HG03565 (cell line): ENCODE results near the gene SLC24A1.
"Not testable (repeated sequence)": the region's sequence is repeated elsewhere in the genome, so short reads cannot be mapped to it uniquely, and the experiment has no call there.

Source experiments
- ATAC-seq: cut with Tn5 transposase; IDR thresholded peaks from one replicate; pipeline ENCODE4 v1.9.1; 2021; ENCODE audit warnings: mild to moderate bottlenecking, moderate library complexity; ENCODE audit not compliant: unreplicated experiment

The SLC24A1 gene

GRCh38 chr15:65621638-65622037 is at the start of gene SLC24A1:
TSS of gene SLC24A1 (plus strand) at chr15:65621938. CDS start at chr15:65624081, 2,143 bp downstream.
- no peak for ATAC-seq

GRCh38 chr15:65571971-65572370 is 49.8 kb upstream of the SLC24A1 start:
- ATAC-seq = no peak

DNA sequence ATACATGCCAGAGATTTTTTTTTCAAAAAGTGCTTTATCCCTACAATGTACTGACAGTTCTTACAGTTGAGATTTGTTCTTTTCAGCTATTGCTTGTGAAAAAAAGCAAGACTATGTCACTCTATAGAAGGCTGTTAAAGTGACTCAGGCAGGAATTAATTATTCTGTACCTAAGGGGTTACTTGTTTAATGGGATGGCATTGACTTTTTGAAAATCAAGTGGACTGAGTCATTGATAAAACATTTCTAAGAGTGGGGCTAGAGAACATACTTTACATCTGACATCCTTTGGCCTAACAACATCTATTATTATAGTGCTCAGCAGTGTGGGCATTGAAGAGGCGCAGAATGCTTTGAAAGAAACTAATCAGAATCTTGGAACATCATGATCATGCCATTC is 45.1 kb upstream of the SLC24A1 start:
- ATAC-seq = no peak

DNA sequence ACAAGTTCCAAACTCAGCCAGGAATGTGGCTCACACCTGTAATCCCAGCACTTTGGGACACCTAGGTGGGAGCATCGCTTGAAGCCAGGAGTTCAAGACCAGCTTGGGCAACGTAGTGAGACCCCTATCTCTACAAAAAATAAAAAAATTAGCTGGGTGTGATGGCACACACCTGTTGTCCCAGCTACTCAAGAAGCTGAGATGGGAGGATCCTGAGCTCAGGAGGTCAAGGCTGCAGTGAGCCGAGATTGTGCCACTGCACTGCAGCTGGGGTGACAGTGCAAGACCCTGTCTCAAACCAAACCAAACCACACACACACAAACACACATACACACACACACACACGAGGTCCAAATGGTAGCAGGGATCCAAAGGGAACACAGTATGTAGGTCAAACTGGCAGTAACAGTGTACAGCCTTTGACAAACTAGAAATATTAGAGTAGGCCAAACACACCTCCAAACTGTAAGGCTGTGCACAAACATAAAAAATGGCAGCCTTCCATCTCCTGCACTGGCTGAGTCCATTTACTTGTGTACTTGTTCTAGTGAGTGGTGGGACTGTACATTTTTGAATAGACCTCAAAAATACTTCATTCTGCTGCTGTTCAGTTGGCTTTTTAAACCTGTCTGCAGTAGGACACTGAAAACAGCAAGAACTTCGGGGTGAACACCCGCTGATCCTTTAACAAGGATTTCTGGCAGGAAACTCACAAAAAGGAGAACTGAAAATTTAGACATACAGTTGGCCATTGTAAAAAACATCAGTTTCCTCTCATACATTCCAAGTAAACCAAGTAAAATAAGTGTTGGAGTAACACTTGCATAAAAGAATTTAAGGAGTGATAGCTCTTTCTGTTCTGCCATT is 44.4 kb upstream of the SLC24A1 start:
- no peak for ATAC-seq

DNA sequence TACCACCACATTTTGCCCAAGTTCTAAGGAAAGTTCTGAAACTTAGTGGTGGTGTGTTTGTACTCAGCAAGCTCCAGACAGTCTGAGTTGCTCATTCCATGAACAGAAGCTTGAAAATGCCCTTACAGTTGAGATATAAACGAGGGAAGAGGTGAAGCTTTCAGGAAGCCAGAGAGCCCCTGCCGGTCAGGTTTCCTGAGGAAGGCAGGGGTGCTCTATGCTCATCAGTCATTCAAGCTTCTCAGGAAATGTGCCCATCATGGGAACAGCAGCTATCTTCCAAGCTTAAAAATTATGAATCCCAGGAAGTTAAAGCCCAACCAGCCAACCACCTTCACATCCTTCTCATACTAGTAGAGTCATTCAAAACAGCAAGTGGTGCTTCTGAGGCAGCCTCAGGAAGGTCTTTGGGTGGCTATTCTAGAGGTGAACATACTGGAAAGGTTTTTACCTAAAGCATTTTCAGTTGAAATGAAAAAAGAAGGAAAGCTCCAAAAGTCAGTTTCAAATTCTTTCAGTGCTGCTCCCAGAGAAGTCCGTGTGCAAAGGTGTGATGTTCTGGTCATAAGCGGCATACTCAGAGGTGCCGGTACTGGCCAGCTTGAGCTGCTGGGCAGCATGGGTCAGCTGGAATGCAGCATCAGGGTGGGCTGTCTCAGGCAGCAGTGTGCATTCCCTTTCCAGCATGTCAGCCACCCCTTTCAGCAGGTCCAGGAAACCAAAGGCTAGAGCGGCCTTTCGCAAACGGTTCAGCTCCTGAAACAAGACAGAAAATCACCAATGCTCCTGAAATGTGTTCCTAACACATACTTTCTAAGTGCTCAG is 42.6 kb upstream of the SLC24A1 start:
- no peak for ATAC-seq

DNA sequence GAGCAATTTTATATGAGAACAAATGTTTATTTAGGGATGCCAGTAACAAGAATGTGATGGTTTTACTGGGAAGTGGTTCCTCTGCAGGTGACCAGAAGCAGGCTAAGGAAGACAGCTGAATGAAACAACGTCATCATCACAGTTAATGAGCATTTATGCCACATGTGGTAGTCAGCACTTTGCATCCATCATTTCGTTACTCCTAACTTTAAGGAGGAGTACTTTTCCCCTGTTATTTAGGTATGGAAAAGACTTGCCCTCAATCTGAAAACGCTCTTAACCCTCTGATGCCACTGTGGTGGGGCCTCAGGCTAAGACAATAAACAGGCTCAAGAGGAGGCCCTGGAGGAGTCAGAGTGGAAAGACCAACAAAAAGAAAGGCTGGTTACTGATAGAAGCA is 42.0 kb upstream of the SLC24A1 start:
- no peak for ATAC-seq

- no peak for ATAC-seq
Measured at GRCh38 chr15:65580287-65580686, 41.5 kb upstream of the SLC24A1 start.

- ATAC-seq = no peak
Measured at GRCh38 chr15:65583701-65584100, 38.0 kb upstream of the SLC24A1 start.

DNA sequence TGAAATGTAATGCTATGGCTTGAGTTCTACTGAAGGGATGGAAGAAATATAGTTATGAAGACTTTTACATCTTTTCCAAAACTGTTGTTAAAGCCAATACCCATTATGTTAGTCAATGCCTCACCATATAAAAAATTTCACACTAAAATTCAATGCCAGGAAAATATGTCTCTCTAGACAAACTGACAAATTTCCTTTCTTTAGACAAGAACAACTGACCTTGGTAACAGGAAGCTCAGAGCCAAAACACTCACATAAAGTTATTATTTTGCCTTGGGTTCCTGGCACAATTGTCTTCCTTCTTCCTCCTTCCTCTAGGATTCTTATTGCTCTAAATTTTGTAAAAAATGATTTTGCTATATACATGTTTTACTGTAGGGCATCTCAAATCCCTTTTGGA is 37.5 kb upstream of the SLC24A1 start:
- no peak for ATAC-seq

DNA sequence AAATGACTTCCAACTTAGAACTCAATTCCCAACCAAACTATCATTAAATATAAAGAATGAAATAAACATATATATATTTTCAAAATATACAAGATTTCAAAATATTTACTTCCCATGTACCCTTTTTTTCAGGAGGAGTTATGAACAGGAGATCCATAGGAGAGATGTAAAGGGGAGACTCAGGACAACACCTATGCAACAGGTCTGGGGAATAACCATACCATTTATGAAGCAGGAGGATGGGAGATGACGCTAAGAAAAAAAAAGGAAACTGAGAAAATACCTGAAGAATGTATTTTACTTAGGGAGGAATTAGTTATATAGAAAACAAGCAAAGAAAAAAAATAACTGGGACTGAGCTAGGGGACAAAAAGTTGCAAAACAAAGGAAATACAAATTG is 34.6 kb upstream of the SLC24A1 start:
- ATAC-seq = no peak

- ATAC-seq = no peak
Measured at GRCh38 chr15:65595960-65596359, 25.8 kb upstream of the SLC24A1 start.

- ATAC-seq = no peak
Measured at GRCh38 chr15:65598468-65598867, 23.3 kb upstream of the SLC24A1 start.

DNA sequence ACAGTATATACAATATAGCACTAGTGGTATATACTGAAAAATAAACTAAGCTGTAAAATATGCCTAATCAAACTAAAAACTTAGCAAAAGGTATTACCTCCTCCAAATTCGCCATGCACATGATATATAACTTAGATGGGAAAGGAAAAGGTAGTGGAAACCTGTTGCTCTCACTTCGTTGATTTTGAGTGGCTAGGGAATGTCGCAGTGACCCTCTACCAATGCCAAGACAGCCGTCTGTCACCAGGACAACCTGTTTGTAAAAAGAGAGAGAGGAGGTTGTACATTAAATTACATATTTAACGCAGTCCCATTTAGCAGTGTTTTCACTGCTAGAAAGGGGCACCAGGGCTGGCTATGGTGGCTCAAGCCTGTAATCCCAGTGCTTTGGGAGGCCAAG is 22.1 kb upstream of the SLC24A1 start:
- no peak for ATAC-seq

- ATAC-seq = no peak
Measured at GRCh38 chr15:65603134-65603533, 18.6 kb upstream of the SLC24A1 start.

DNA sequence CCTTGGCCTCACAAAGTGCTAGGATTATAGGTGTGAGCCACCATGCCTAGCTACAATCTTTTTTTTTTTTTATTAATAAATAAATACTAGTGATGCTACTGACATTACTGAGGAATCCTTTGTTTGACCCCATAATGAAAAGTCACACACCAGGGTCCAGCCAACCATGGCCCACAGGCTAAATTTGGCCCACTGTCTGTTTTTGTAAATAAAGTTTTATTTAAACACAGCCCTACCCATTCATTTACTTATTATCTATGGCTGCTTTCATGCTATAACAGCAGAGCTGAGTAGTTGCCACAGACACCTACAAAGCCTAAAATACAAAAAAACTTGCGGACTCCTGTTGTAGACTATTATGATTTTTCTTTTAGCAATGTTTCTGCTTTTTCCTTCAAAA is 18.2 kb upstream of the SLC24A1 start:
- no peak for ATAC-seq

DNA sequence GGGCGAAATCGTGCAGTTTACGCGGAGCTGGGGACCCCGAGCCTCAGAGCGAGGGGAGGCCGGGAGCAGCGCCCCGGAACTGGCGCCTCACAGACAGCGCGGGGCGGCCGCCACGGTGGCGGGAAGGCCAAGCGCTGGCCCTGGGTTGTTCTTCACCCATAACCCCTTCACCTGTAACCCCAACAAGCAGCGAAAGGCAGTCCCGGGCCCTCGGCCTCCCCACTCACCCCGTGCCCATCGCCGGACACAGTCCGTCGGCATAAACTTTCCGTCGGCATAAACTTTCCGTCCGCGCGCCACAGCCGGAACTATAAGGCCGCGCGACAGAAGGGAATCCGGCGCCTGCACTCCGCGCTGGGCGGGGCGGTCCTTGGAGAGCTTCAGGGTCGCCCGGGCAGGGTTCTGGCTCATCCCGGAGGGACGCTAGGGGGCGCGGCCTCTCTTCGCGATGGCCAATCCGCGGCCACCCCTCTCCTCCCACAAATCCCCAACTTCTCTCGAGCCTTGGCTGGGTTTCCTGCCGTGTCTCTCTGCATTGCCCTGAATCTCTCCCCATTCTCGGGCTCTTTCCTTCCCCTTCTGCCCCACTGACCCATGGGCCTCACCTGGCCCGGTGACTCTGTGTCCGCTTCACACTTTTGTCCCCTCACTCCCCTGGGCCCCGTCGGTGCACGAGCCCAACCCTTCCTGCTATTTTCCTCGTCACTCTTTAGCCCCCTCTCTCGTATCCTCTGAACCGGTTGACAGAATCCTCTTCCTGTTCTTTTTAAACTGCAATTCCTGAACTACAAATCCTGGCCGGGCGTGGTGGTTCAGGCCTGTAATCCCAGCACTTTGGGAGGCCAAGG is 10.6 kb upstream of the SLC24A1 start, which contains the start of gene INTS14:
TSS of gene INTS14 (minus strand) at position 261 of the 848 bp plus-strand sequence. CDS start 3,751 bp downstream, outside the sequence.
- peak; percentile 76 for ATAC-seq

GRCh38 chr15:65611888-65612615 is 9.7 kb upstream of the SLC24A1 start:
- no peak for ATAC-seq

DNA sequence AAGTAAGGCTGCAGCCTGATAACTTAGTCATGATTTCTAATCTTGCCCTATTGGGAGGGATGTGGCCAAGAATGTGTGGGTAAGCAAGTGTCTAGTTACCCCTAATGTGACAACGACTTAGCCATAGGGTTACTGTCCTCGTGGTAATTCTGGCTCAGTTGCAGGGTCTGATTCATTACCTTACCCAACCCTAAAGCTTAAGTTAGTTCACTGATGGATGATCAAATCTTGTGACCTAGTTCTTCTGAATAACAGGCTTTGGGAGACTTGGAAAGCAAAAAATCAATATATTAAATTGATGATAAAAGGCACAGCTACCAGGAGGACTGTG is 9.2 kb upstream of the SLC24A1 start:
- ATAC-seq = no peak

GRCh38 chr15:65612949-65613744 is 8.6 kb upstream of the SLC24A1 start:
- no peak for ATAC-seq

GRCh38 chr15:65615887-65616286 is 5.9 kb upstream of the SLC24A1 start:
- ATAC-seq = not testable (repeated sequence)
